Stomach smooth muscle (tissue), 2 donors: ENCODE results near the gene LECT2.

Source experiments
- H3K27ac ChIP-seq: one replicate; pipeline ENCODE4 v1.7.0; 2013; ENCODE audit warnings: mild to moderate bottlenecking, low read length, inconsistent platforms
- H3K27me3 ChIP-seq, 2 donors: one replicate each; pipeline ENCODE4 v1.7.0; 2013; ENCODE audit warnings: low read length in 2 of 2; ENCODE audit not compliant: insufficient read depth in 2 of 2, control insufficient read depth in 1 of 2
- H3K36me3 ChIP-seq, 2 donors: one replicate each; pipeline ENCODE4 v1.7.0; 2013; ENCODE audit warnings: low read length in 2 of 2; ENCODE audit not compliant: control insufficient read depth in 2 of 2, insufficient read depth in 2 of 2
- H3K4me1 ChIP-seq: one replicate; pipeline ENCODE4 v1.7.0; 2013; ENCODE audit warnings: low read length; ENCODE audit not compliant: control insufficient read depth, insufficient read depth
- H3K4me3 ChIP-seq, 2 donors: one replicate each; pipeline ENCODE4 v1.7.0; 2013; ENCODE audit warnings: low read length in 2 of 2
- H3K9ac ChIP-seq, 2 donors: one replicate each; pipeline ENCODE4 v1.7.0; 2013; ENCODE audit warnings: low read length in 2 of 2, mild to moderate bottlenecking in 1 of 2
- H3K9me3 ChIP-seq, 2 donors: one replicate each; pipeline ENCODE4 v1.7.0; 2013; ENCODE audit warnings: low read length in 2 of 2; ENCODE audit not compliant: control insufficient read depth in 2 of 2
- donor health status: healthy.
- donor health status: Pancreatic carcinoma.

The LECT2 gene

GRCh38 chr5:135993880-135994636, 39.3 kb upstream of the LECT2 start:
- Histone ChIP-seq H3K4me1 (peaks cover 37% of the 10 kb centered on the region), H3K36me3 (no peaks in the 10 kb centered on the region), H3K9me3 (no peaks in the 10 kb centered on the region), H3K27me3 (no peaks in the 10 kb centered on the region), H3K9ac (peak overlapping the region in 1 of 2 donors; percentile 41), H3K4me3 (no peak overlapping the region), H3K27ac (peak overlapping the region; percentile 50)

GRCh38 chr5:135993335-135993879, 38.6 kb upstream of the LECT2 start:
- Histone ChIP-seq H3K27ac (peak overlapping the region; percentile 50), H3K36me3 (no peaks in the 10 kb centered on the region), H3K9me3 (no peaks in the 10 kb centered on the region), H3K4me3 (no peak overlapping the region), H3K27me3 (no peaks in the 10 kb centered on the region), H3K9ac (peak overlapping the region in 1 of 2 donors; percentile 41), H3K4me1 (peaks cover 37% of the 10 kb centered on the region)

- H3K4me3 ChIP-seq: no peak overlapping the region
- H3K36me3 ChIP-seq: no peaks in the 10 kb centered on the region
- H3K9me3 ChIP-seq: no peaks in the 10 kb centered on the region
- peaks cover 45% of the 10 kb centered on the region for H3K4me1 ChIP-seq
- H3K27ac ChIP-seq: peak overlapping the region; percentile 24
- H3K27me3 ChIP-seq: no peaks in the 10 kb centered on the region
- H3K9ac ChIP-seq: no peak overlapping the region
Observed at GRCh38 chr5:135991429-135991828, 36.6 kb upstream of the LECT2 start.

GRCh38 chr5:135990528-135991255, 35.9 kb upstream of the LECT2 start:
- Histone ChIP-seq H3K4me3 (no peak overlapping the region), H3K9me3 (no peaks in the 10 kb centered on the region), H3K36me3 (no peaks in the 10 kb centered on the region), H3K27ac (peak overlapping the region; percentile 37), H3K4me1 (peaks cover 45% of the 10 kb centered on the region), H3K27me3 (no peaks in the 10 kb centered on the region), H3K9ac (no peak overlapping the region)

- H3K9ac ChIP-seq: no peak overlapping the region
- no peak overlapping the region for H3K4me3 ChIP-seq
- H3K9me3 ChIP-seq: no peaks in the 10 kb centered on the region
- H3K27ac ChIP-seq: peak overlapping the region; percentile 37
- no peaks in the 10 kb centered on the region for H3K36me3 ChIP-seq
- H3K27me3 ChIP-seq: no peaks in the 10 kb centered on the region
- peaks cover 43% of the 10 kb centered on the region for H3K4me1 ChIP-seq
Observed at GRCh38 chr5:135989686-135990085, 34.9 kb upstream of the LECT2 start.

GRCh38 chr5:135988546-135988945, 33.8 kb upstream of the LECT2 start:
- H3K27ac ChIP-seq: no peak overlapping the region
- H3K9ac ChIP-seq: no peak overlapping the region
- H3K4me3 ChIP-seq: no peak overlapping the region
- no peaks in the 10 kb centered on the region for H3K9me3 ChIP-seq
- no peaks in the 10 kb centered on the region for H3K36me3 ChIP-seq
- no peaks in the 10 kb centered on the region for H3K27me3 ChIP-seq
- peaks cover 32% of the 10 kb centered on the region for H3K4me1 ChIP-seq

- Histone ChIP-seq H3K9ac (no peak overlapping the region), H3K9me3 (no peaks in the 10 kb centered on the region), H3K4me1 (peaks cover 24% of the 10 kb centered on the region), H3K27ac (peak overlapping the region; percentile 62), H3K36me3 (no peaks in the 10 kb centered on the region), H3K27me3 (no peaks in the 10 kb centered on the region), H3K4me3 (peak overlapping the region in 1 of 2 donors; percentile 13)
Observed at GRCh38 chr5:135986891-135987401, 32.2 kb upstream of the LECT2 start.

- Histone ChIP-seq H3K4me3 (no peak overlapping the region), H3K27ac (peak overlapping the region; percentile 62), H3K9ac (no peak overlapping the region)
Observed at GRCh38 chr5:135986401-135986800, 31.6 kb upstream of the LECT2 start.

GRCh38 chr5:135985951-135986350, 31.2 kb upstream of the LECT2 start:
- Histone ChIP-seq H3K9me3 (no peaks in the 10 kb centered on the region), H3K4me1 (peaks cover 22% of the 10 kb centered on the region), H3K27me3 (no peaks in the 10 kb centered on the region), H3K9ac (no peak overlapping the region), H3K27ac (peak overlapping the region; percentile 62), H3K4me3 (no peak overlapping the region), H3K36me3 (no peaks in the 10 kb centered on the region)

More at GRCh38 chr5:135986401-135986800, 31.6 kb upstream of the LECT2 start:
- no peaks in the 10 kb centered on the region for H3K36me3 ChIP-seq
- no peaks in the 10 kb centered on the region for H3K27me3 ChIP-seq
- H3K9me3 ChIP-seq: no peaks in the 10 kb centered on the region
- peaks cover 24% of the 10 kb centered on the region for H3K4me1 ChIP-seq

- no peaks in the 10 kb centered on the region for H3K9me3 ChIP-seq
- H3K27ac ChIP-seq: no peak overlapping the region
Observed at GRCh38 chr5:135980620-135981019, 25.8 kb upstream of the LECT2 start.

More at GRCh38 chr5:135980620-135981019, 25.8 kb upstream of the LECT2 start:
- H3K27me3 ChIP-seq: no peaks in the 10 kb centered on the region
- no peak overlapping the region for H3K4me3 ChIP-seq
- H3K36me3 ChIP-seq: no peaks in the 10 kb centered on the region
- H3K4me1 ChIP-seq: no peaks in the 10 kb centered on the region
- H3K9ac ChIP-seq: no peak overlapping the region
